Measurements from ENCODE around the gene C1orf74. TPM values are rescaled to one million over a fixed set of nuclear protein-coding genes. Genes with fewer than 3 reads are reported as not detected.

Gene C1orf74
- total and polyA plus RNA-seq, 5 experiments from 2014 or later: 0.30 to 1.8 (median 0.88) TPM

DNA sequence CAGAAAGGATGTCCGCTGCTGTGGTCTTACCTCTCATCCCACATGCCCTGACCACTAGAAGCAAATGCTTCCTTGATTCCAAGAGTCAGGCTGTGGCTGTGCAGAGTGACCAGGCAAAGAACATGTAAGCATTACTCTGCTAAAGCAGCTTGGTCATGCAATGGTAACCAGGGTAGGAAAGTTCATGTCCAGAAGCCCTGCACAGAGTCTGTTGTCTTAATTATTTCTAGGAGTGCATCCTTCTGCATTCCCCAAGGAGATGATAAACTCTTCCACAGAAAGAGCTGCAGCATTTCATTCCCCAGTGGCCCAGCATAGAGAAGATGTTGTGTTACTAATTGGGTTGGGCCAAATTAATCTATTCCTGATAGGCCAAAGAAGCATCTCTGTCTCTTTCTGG lies 33.3 kb upstream of the C1orf74 start:
- no peaks in the 10 kb centered on the region for H3K9me3 Mint-ChIP-seq
- peaks cover under 1 to 2% (median 2%) of the 10 kb centered on the region in 4 donors for H3K4me1 Mint-ChIP-seq
- no peaks in the 10 kb centered on the region for H3K36me3 Mint-ChIP-seq
- no peak overlapping the region for H3K27ac Mint-ChIP-seq
- ATAC-seq (no peak), DNase-seq (no peak)
- H3K27me3 Mint-ChIP-seq: peaks cover 4 to 35% (median 18%) of the 10 kb centered on the region in 5 donors
- POLR2A ChIA-PET: no interaction called here
- H3K4me3 Mint-ChIP-seq: no peak overlapping the region

DNA sequence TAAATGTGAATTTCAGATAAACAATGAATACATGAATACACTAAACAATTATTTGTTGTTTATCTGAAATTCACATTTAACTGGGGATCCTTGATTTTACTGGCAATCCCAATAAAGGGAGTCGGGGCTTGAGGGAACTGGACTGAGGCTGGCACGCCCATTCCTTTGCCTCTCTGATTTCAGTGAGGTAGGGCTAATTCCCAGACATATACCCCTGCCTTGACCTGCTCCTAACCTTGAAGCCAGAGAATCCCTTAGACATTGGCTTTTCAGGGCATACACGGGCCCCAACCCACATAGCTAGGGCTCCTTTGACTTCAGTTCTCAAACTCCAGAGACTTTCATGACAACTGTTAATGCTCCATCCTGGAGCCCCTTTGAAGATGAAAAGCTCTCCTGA lies 32.6 kb upstream of the C1orf74 start:
- POLR2A ChIA-PET: no interaction called here
- peaks cover 3 to 30% (median 16%) of the 10 kb centered on the region in 5 donors for H3K27me3 Mint-ChIP-seq
- H3K4me1 Mint-ChIP-seq: peaks cover 0 to 2% (median 0%) of the 10 kb centered on the region in 4 donors
- DNase-seq (no peak), ATAC-seq (no peak)
- no peak overlapping the region for H3K27ac Mint-ChIP-seq
- H3K36me3 Mint-ChIP-seq: no peaks in the 10 kb centered on the region
- no peak overlapping the region for H3K4me3 Mint-ChIP-seq
- H3K9me3 Mint-ChIP-seq: no peaks in the 10 kb centered on the region

- no peaks in the 10 kb centered on the region for H3K36me3 Mint-ChIP-seq
- no peak for ATAC-seq
- POLR2A ChIA-PET: no interaction called here
- H3K4me1 Mint-ChIP-seq: peaks cover 0 to 2% (median 0%) of the 10 kb centered on the region in 4 donors
- no peaks in the 10 kb centered on the region for H3K9me3 Mint-ChIP-seq
- no peak overlapping the region for H3K27ac Mint-ChIP-seq
- no peak overlapping the region for H3K4me3 Mint-ChIP-seq
- DNase-seq: no peak
- peaks cover 3 to 20% (median 11%) of the 10 kb centered on the region in 5 donors for H3K27me3 Mint-ChIP-seq
Observed at GRCh38 chr1:209815931-209816341, 31.6 kb upstream of the C1orf74 start.

- POLR2A ChIA-PET: no interaction called here
- DNase-seq (no peak), ATAC-seq (no peak)
- H3K4me1 Mint-ChIP-seq: peaks cover 0 to 2% (median 0%) of the 10 kb centered on the region in 4 donors
- H3K9me3 Mint-ChIP-seq: no peaks in the 10 kb centered on the region
- no peaks in the 10 kb centered on the region for H3K36me3 Mint-ChIP-seq
- no peak overlapping the region for H3K4me3 Mint-ChIP-seq
- peaks cover 3 to 15% (median 7%) of the 10 kb centered on the region in 5 donors for H3K27me3 Mint-ChIP-seq
- peak overlapping the region in 1 of 10 donors; percentile 67 for H3K27ac Mint-ChIP-seq
Observed at GRCh38 chr1:209815490-209815889, 31.1 kb upstream of the C1orf74 start.

GRCh38 chr1:209813902-209814301 lies 29.5 kb upstream of the C1orf74 start:
- H3K27me3 Mint-ChIP-seq: peaks cover 3 to 7% (median 4%) of the 10 kb centered on the region in 5 donors
- no peaks in the 10 kb centered on the region for H3K36me3 Mint-ChIP-seq
- no peak overlapping the region for H3K4me3 Mint-ChIP-seq
- DNase-seq: no peak
- POLR2A ChIA-PET: no interaction called here
- peaks cover 0 to 2% (median 0%) of the 10 kb centered on the region in 4 donors for H3K4me1 Mint-ChIP-seq
- H3K27ac Mint-ChIP-seq: peak overlapping the region in 1 of 10 donors; percentile 24
- no peak for ATAC-seq
- no peaks in the 10 kb centered on the region for H3K9me3 Mint-ChIP-seq

DNA sequence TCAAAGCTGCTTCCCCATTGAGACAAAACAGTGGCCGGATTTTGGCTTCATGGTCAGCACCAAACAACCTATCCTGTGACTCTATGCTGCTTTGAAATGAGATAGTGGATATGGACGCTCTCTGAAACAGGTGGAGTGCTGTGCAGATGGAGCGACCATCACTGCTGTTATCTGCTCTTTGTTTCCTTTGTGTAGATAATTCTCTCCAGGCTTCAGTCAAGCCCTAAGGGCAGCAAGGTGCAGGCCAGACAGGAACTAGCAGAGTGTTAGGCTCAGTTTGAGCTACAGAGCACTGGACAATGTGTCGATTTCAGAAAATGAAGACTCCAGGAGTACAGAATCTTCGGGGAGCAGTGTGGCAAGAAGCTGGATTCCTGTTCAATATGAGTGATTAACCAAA lies 26.4 kb upstream of the C1orf74 start:
- POLR2A ChIA-PET: interaction anchor here (0.7 kb wide), 1 partner anchor 1711 kb away, joined by 4 read pairs; no protein-coding TSS in a partner anchor
- ATAC-seq (no peak), DNase-seq (no peak)
- no peaks in the 10 kb centered on the region for H3K36me3 Mint-ChIP-seq
- no peak overlapping the region for H3K27ac Mint-ChIP-seq
- peaks cover 0 to 2% (median 0%) of the 10 kb centered on the region in 5 donors for H3K27me3 Mint-ChIP-seq
- no peak overlapping the region for H3K4me3 Mint-ChIP-seq
- H3K4me1 Mint-ChIP-seq: peaks cover 5 to 11% (median 6%) of the 10 kb centered on the region in 4 donors
- H3K9me3 Mint-ChIP-seq: no peaks in the 10 kb centered on the region

- ATAC-seq (no peak), DNase-seq (no peak)
- POLR2A ChIA-PET: no interaction called here
- Mint-ChIP-seq H3K9me3 (no peaks in the 10 kb centered on the region), H3K27ac (no peak overlapping the region), H3K36me3 (no peaks in the 10 kb centered on the region), H3K4me1 (peaks cover 6 to 15% (median 12%) of the 10 kb centered on the region in 4 donors), H3K4me3 (no peak overlapping the region), H3K27me3 (peaks cover 0 to 5% (median 3%) of the 10 kb centered on the region in 5 donors)
Observed at GRCh38 chr1:209809611-209810010, 25.3 kb upstream of the C1orf74 start.

GRCh38 chr1:209808059-209808581 lies 23.8 kb upstream of the C1orf74 start:
- POLR2A ChIA-PET: interaction anchor here (0.6 to 1.2 kb wide), 4 partner anchors 25 to 35 kb away, joined by 3 to 5 read pairs (median 3); no protein-coding TSS in a partner anchor
- DNase-seq (no peak), ATAC-seq (no peak)
- H3K4me1 Mint-ChIP-seq: peaks cover 6 to 15% (median 12%) of the 10 kb centered on the region in 4 donors
- H3K4me3 Mint-ChIP-seq: no peak overlapping the region
- no peaks in the 10 kb centered on the region for H3K36me3 Mint-ChIP-seq
- H3K9me3 Mint-ChIP-seq: no peaks in the 10 kb centered on the region
- H3K27me3 Mint-ChIP-seq: peaks cover 0 to 10% (median 5%) of the 10 kb centered on the region in 5 donors
- H3K27ac Mint-ChIP-seq: no peak overlapping the region

DNA sequence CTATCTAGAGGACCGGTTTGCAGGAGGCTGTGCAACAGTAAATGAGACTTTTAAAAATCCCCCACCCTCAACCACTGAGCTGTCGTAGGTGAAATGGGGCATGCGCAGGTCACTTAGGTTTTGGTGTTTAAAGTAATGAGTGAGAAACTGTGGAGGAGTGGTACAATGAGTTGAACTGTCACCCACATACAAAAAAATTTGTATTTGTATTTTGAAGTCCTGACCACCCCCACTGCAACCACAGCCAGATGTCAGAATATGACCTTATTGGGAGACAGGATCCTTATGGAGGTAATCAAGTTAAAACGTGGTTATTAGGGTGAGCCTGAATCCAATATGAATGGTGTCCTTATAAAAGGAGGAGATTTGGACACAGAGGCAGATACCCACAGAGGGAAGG lies 23.1 kb upstream of the C1orf74 start:
- Mint-ChIP-seq H3K27me3 (peaks cover 0 to 10% (median 5%) of the 10 kb centered on the region in 5 donors), H3K4me1 (peaks cover 6 to 15% (median 12%) of the 10 kb centered on the region in 4 donors), H3K36me3 (no peaks in the 10 kb centered on the region), H3K4me3 (peak overlapping the region in 1 of 10 donors; percentile 36), H3K9me3 (no peaks in the 10 kb centered on the region), H3K27ac (no peak overlapping the region)
- no peak for DNase-seq
- POLR2A ChIA-PET: interaction anchor here (0.5 to 1.2 kb wide), 5 partner anchors 24 to 201 kb away, joined by 3 to 5 read pairs (median 3); no protein-coding TSS in a partner anchor
- no peak for ATAC-seq

DNA sequence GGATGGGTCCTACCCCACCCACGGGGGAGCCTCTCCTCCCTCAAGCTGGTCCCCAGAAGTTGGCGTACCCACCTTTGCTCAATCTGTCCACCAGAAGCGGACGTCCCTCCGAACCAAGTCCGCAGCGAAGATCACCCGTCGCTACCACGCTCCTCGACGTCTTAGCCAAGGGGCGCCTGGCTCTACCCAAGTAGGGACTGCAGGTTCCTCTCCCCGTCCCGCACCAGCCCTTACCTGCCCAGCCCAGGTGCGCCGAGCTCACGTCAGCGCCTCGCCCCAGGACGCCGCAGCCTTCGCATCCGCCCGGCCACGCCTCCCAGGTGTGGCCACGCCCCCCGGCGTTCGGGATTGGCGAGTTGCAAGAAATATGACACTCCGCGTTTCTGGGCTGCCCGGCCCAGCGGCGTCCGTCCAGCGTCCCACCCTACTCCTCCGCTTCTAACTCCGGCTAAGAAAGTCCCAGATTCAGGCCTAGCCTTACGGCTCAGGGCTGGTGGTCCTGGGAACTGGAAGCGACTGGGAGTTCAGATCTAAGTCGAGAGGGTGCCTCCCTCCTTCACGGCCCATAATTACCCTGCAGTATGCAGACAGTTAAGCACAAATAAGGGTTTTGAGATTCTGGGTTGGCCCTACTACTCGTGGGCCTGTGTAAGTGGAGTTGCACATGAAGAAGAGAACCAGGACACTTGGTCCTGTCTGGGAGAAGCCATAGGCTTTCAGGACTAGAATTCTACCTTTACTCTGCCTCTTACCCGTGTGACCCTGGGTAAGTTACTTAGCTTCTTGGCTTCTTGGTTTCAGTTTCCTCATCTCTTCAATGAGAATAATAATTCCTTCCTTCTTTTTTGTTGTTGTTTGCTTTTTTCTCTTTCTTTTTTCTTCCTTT lies 21.8 kb upstream of the C1orf74 start, which contains the start of gene IRF6:
TSS of gene IRF6 (minus strand) at position 268 of the 886 bp plus-strand sequence. CDS start 4,729 bp downstream, outside the sequence.
- peak; percentile 93 to 95 for ATAC-seq
- Mint-ChIP-seq H3K4me3 (peak within 1 kb of the TSS; percentile 87 to 99 (median 93)), H3K27ac (peak within 1 kb of the TSS; percentile 25 to 94 (median 89)), H3K4me1 (peaks cover 6 to 15% (median 12%) of the 10 kb centered on the region in 4 donors), H3K27me3 (peaks cover 0 to 14% (median 8%) of the 10 kb centered on the region in 5 donors), H3K36me3 (no peaks in the 10 kb centered on the region), H3K9me3 (no peaks in the 10 kb centered on the region)
- POLR2A ChIA-PET: interaction anchor here (0.6 to 2.0 kb wide), 9 partner anchors 13 to 38 kb away, joined by 3 to 11 read pairs (median 5); partner anchors contain the start of genes C1orf74 and UTP25
- DNase-seq: peak; percentile 56 to 88 (median 74)

DNA sequence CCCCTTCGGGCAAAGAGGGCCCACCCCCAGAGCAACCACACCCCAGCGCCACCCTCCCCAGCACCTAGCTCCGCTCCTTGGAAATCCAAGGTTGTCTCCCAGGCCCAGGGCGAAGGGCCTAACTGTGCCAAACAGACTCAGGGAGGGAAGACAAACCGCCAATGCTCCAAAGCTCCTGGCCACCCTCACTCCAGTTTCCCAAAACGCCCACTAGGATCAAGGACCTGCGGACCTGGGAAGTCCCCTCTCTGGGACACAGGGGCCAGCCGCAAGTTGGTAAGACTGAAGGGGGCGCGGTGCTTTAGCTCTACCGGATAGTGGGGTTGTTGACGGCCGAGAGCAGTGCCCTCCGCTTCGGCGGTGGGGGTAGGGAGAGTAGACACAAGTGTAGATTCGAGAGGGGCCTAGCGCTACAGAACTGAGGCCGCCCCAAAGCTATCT lies 21.0 kb upstream of the C1orf74 start:
- DNase-seq: no peak
- no peaks in the 10 kb centered on the region for H3K36me3 Mint-ChIP-seq
- POLR2A ChIA-PET: interaction anchor here (0.6 to 2.0 kb wide), 7 partner anchors 12 to 37 kb away, joined by 3 to 11 read pairs (median 5); partner anchors contain the start of gene C1orf74
- peak overlapping the region in 7 of 10 donors; percentile 17 to 94 (median 90) for H3K27ac Mint-ChIP-seq
- H3K4me1 Mint-ChIP-seq: peaks cover 6 to 15% (median 12%) of the 10 kb centered on the region in 4 donors
- no peaks in the 10 kb centered on the region for H3K9me3 Mint-ChIP-seq
- no peak for ATAC-seq
- peak overlapping the region in 9 of 10 donors; percentile 87 to 99 (median 94) for H3K4me3 Mint-ChIP-seq
- peaks cover 0 to 14% (median 8%) of the 10 kb centered on the region in 5 donors for H3K27me3 Mint-ChIP-seq

DNA sequence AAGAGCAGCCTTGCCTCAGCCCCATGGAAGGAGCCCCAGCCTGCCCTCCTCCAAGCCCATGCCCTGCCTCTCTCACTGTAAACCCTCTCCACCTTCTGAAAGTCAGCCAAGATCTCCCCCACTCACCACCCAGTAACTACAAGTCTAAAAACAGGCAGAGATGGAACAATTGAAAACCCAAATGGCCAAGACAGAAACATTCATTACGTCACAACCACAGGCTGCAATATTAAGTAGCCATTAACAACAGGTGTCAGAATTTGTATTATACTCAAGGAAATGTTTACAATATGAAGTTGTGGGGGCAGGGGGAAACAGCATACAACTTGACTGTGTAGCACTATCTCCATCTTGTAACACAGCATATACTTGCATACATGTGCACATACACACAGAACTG lies 19.2 kb upstream of the C1orf74 start:
- H3K36me3 Mint-ChIP-seq: no peaks in the 10 kb centered on the region
- peaks cover 0 to 14% (median 8%) of the 10 kb centered on the region in 5 donors for H3K27me3 Mint-ChIP-seq
- POLR2A ChIA-PET: no interaction called here
- H3K9me3 Mint-ChIP-seq: no peaks in the 10 kb centered on the region
- ATAC-seq (no peak), DNase-seq (no peak)
- peaks cover 6 to 15% (median 12%) of the 10 kb centered on the region in 4 donors for H3K4me1 Mint-ChIP-seq
- no peak overlapping the region for H3K27ac Mint-ChIP-seq
- no peak overlapping the region for H3K4me3 Mint-ChIP-seq
